IMR-90 (cell line): ENCODE results near the gene TDRD3.

Experiments
- POLR2A ChIP-seq: IDR thresholded peaks from 2 replicates; pipeline ENCODE4 v1.6.1; 2012; ENCODE audit warnings: mild to moderate bottlenecking, low read depth, low read length
- RFX5 ChIP-seq: IDR thresholded peaks from 2 replicates; pipeline ENCODE4 v1.8.0; 2012; ENCODE audit warnings: low read depth, mild to moderate bottlenecking, low read length, moderate library complexity
- SMC3 ChIP-seq: fragments of 150-350 bp; IDR thresholded peaks from 2 replicates; pipeline ENCODE4 v1.6.1; 2016; ENCODE audit warnings: low read depth, mild to moderate bottlenecking, antibody characterized with exemption, low read length, moderate library complexity
- TF ChIP-seq, protein P1 (sequence below): conservative IDR thresholded peaks from 2 replicates; pipeline ENCODE4 v1.5.1; 2012; ENCODE audit warnings: mild to moderate bottlenecking, low read depth, low read length, improper control_type of control experiment

DNA sequence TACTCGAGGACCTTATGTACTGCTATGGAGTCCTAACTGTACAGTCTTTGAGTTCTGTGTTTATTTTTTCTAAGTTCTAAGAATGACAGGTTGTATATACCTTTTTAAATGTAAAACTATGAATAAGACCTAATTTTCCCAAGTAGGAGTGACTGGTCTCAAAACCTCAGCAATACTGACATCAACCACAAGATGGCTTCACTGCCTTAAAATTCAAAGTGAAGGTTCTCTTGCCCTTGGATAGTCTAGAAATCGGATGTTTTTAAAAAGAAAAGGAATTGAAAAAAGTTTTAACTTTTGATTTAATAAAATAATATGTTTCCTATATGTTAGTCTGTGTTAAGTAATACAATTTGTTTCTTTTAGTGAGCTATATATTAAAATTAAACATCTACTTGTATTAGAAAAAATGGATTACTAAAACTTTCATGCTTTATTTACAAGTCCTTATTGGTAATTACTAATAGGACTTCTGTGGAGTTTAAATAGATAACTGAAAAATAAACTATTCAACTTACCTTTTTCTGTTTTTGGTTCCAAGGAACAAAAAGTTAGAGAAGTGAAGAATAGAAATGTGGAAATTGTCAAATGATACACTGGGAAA, 52.0 kb downstream of the TDRD3 start:
- TF ChIP-seq, protein P1, sequence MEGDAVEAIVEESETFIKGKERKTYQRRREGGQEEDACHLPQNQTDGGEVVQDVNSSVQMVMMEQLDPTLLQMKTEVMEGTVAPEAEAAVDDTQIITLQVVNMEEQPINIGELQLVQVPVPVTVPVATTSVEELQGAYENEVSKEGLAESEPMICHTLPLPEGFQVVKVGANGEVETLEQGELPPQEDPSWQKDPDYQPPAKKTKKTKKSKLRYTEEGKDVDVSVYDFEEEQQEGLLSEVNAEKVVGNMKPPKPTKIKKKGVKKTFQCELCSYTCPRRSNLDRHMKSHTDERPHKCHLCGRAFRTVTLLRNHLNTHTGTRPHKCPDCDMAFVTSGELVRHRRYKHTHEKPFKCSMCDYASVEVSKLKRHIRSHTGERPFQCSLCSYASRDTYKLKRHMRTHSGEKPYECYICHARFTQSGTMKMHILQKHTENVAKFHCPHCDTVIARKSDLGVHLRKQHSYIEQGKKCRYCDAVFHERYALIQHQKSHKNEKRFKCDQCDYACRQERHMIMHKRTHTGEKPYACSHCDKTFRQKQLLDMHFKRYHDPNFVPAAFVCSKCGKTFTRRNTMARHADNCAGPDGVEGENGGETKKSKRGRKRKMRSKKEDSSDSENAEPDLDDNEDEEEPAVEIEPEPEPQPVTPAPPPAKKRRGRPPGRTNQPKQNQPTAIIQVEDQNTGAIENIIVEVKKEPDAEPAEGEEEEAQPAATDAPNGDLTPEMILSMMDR: peak; percentile 83
- no peak for TF ChIP-seq POLR2A
- TF ChIP-seq RFX5: no peak
- TF ChIP-seq SMC3: peak; percentile 66
